Non-pigmented ciliary epithelial cell (primary cell): ENCODE results near the gene SLC39A11.
"Not testable (repeated sequence)": the region's sequence is repeated elsewhere in the genome, so short reads cannot be mapped to it uniquely, and the experiment has no call there.

Source experiments
- DNase-seq: peaks from one replicate; pipeline ENCODE4 v3.0.0-alpha.2; 2010; ENCODE audit warnings: low read depth

SLC39A11 gene

DNA sequence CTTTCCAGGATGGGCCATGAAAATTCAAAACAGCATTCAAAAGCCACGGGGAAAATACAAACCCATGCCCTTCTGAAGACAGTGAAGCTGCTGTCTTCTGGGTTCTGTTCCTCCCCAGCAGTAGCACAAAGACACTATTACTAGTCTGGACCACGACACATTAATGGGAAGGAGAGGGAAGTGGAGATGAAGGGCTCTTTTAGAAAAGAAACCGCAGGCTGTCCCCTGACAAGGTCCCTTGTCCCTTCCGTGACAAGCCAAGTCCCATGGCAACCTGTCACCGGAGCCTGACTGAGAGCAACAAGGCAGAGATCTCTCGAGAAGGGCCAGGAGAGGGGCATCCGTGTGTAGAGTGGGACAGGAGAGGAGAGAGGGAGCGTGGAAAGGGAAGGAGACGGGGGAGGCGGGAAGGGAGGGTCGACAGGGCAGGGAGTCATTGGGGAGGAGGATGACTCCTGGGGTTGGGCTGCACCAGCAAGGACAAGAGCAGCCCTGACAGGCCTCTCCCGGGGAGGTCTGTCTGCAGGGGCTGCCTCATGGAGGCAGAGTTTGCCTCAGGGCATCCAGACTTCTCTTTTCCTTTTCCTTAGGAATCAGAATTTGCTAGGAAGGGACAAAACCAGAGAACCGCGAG is 436.2 kb downstream of the SLC39A11 start:
- no peak for DNase-seq

DNA sequence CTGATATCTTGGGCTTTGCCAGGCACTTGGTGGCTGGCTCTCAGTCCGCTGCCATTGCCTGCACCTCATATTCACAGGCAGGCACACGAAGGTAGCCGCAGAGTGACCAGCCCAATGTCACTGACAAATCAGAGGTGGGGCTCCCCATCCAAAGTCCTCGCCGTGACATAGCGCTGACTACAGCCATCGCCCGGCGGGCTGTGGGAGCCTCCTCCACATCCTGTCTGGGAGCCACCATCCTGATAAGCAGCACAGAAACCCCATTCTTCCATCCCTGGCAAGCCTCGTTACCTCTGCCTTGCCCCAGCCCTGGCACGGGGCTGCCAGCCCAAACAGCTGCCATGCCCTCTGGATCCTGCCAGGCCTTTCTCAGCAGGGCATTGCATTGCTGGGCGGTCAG is 437.8 kb downstream of the SLC39A11 start:
- no peak for DNase-seq

DNA sequence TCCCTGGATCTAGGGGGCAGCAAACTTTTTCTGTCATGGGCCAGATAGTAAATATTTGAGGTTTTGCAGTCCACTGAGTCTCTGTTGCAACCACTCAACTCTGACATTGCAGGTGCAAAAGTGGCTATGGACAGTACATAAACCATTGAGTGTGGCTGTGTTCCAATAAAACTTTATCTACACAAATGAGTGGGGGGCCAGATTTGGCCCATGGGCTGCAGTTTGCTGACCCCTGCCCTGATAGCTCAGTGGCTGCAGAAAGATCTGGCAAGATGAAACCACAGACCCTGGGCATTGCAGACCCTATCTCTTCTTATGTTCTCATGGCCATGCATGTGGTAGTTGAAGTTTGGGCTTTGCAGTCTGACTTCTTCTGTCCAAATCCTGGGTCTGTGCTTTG is 440.5 kb downstream of the SLC39A11 start:
- no peak for DNase-seq

DNA sequence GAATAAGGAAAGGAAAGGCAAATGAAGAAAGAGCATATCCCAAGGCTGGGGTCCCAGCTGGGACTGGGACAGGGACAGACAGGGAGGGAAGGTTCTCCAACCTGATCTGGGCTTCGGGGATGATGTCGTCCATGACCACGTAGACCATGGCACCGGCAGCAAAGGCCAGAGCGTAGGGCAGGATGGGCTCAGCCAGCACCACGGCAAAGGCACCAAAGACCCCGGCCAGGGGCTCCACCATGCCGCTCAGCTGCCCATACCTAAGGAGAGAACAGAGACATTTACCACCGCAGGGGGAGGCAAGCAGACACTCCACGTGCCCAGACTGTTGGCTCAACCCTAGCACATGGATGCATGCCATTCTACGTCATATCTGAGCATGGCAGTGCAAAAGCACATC is 443.8 kb downstream of the SLC39A11 start:
- DNase-seq = no peak

DNA sequence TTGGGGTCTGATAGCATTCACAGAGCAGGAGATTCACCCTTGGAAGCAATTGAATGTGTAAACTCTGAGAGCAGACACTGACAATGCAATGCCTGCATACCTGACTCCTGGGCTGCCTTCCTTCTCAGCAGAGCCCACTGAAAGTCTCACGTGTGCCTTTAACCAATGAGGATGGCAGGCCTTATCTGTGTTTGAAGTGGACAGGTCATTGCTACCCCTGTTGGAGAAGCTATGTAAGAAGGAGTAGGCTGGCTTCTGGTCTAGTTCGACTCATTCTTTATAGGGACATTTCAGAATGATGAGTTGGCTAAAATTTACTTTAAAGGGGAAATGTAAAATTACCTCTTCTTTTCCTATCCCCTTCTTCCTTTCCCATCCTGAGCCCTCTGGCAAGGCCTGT is 446.3 kb downstream of the SLC39A11 start:
- DNase-seq = no peak

DNA sequence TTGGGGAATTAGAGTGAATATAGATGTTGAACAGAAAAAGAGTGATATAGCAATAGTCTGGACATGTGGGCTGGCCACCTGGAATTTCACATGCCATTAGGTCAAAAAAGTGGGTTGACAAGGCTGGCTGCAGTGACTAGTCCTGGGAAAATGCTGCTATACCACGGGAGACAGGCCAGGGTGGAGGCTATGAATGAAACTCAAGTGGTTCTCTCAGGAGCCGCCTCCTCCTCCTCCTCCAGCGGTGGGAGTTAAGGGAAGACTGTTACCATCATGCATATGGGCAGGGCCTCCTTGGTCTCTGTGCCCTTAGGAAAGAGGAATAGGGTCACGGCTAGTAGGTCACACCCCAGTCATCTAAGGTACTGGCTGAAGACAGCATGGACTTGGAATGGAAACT is 448.0 kb downstream of the SLC39A11 start:
- no peak for DNase-seq

DNA sequence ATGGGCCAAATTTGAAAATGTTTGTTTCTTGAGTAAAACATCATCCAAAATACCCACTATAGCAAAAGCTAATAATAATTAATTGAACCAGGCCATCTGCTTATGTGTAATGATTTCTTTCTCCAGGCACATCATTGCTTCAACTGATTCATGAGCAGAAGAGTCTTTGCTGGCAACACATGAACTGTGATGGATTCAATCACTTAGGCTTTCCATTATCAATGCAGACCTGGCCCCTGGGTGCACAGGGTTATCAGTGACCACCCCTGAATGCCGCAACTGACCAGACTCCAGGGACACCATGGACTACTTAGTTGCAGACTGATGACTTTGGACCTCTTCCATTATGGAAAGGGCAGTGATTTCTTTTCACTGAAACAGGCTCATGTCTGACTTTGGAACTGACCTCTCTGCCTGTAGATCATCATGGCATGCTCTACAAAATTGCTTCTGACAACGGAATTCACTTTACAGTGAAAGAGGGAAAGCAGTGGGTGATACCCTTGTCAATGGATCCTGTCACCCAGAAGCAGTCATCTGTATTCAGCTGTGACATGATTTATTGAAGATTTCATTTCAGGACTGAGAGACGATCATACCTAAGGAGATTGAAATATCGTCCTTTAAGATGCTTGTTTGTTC is 448.8 kb downstream of the SLC39A11 start:
- DNase-seq = no peak

DNA sequence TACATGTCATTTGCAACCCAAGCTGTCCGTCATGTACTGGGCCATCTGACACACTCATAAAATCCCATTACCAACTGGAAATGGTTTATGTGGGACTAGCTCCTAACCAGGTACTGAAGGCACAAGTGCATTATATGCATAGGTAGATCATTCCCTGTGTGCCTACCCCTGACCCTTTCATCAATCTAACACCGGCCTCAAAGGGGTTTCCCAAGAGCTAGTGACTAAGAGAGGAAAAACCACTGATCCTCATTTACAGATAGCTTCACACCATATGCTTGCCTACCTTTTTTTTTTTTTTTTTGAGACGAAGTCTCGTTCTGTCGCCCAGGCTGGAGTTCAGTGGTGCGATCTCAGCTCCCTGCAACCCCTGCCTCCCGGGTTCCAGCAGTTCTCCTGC is 449.8 kb downstream of the SLC39A11 start:
- DNase-seq = no peak

DNA sequence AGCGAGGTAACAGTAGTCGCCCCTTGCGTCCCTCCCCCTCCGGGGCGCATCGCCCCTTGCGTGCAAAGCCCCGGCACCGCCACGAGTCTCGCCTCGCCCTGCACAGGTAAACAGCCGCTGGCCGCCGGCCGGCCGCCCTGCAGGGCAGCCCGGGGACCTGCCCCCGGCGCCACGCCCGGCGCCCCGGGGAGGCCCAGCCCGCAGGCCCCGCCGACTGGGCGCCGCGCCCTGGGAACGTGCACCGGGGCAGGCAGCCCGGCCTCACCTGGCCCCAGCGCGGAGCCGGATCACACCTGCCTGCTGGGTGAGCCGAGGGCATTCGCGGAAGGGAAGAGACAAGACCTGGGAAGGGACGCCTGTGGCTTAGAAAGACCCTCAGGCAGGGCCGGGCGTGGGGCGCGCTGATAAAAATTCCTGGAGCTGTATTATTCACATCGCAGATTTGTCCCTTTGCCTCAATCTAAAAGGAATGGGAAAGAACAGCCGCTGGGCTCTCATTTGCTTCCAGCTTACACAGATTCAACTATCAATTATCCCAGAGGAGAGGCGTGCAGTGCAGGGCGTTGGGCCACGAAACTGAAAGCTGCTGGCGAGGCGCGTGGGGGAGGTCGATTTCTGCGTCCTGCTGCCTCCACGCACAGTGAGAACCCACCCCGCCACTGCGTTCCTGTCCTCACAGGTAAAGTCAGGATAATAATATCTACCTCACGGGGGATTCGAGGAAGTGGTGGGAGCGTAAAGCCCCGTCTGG is 451.9 kb downstream of the SLC39A11 start:
- no peak for DNase-seq

DNA sequence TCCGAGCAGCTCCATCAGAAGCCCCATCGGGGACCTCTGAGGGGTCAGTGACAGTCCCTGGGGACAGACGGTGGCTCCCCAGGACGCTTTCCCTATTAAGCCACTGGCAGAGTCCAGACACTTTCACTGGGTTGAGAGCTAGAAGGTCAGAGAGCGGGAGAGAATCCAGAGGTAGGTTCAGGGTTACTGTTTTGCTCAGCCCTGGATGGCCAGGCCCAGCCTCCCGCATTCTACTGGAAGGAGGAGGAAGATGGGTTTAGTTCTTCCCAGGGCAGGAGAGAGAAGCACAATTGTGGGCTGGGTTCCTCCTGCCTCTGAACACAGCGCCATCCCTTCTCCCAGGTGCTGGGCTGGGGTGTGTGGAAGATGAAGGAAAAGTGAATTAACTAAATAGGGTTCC is 452.8 kb downstream of the SLC39A11 start:
- no peak for DNase-seq

DNA sequence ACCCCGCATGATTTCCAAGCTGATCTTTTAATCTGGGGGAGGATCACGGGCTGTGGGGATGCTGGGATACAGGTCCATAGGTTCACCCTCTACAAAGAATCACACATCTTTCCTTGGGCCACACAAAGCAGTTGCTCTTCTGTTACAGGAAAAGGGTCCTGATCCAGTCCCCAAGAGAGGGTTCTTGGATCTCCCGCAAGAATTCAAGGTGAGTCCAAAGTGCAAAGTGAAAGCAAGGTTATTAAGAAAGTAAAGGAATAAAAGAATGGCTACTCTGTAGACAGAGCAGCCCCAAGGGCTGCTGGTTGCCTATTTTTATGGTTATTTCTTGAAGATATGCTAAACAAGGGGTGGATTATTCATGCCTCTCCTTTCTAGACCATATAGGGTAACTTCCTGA is 453.6 kb downstream of the SLC39A11 start:
- not testable (repeated sequence) for DNase-seq

DNA sequence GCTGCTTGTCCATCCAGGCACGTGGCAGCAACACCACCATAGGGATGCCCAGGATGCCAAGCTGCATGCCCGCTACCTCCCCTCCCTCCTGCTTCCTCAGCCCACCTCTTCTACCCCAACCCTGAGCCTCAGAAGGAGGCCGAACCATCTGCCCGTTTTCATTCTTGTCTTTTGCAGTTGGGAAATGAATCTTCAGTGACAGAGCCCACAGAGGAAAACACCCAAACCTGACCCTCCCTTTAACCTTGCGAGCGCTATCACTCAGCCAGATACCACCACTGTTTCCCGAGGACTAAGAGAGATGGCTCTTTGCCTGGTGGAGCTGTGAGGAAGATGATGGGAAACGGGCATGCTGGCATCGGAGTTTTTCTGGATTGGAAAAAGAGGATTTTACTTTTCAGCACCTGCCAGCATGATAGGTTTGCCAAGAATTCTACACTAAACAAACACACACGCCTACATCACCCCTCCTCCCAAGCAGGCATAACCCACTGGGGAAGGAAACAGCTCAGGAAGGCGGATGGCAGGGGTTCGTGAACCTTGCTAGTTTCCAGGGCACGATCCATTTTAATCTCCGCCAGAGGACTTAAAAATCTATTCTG is 457.4 kb downstream of the SLC39A11 start:
- no peak for DNase-seq

DNA sequence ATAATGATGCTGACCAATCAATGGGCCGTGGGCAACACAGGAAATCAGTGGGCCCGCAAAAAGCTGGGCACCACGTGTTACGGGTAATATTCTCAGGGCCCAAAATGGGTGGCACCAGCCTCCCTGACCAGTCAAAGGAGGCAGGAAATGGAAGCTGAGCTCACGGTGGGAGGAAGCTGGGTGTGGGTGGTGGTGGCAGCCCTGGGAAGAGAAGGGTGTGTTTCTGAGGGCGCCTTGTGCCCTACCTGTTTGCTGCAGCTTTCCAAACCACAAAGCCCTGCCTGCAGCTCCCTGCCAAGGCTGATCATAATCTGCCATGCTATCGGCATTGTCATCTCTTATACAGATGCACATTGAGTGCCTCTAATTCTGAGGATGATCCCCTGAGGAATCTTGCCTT is 457.9 kb downstream of the SLC39A11 start:
- DNase-seq = no peak

DNA sequence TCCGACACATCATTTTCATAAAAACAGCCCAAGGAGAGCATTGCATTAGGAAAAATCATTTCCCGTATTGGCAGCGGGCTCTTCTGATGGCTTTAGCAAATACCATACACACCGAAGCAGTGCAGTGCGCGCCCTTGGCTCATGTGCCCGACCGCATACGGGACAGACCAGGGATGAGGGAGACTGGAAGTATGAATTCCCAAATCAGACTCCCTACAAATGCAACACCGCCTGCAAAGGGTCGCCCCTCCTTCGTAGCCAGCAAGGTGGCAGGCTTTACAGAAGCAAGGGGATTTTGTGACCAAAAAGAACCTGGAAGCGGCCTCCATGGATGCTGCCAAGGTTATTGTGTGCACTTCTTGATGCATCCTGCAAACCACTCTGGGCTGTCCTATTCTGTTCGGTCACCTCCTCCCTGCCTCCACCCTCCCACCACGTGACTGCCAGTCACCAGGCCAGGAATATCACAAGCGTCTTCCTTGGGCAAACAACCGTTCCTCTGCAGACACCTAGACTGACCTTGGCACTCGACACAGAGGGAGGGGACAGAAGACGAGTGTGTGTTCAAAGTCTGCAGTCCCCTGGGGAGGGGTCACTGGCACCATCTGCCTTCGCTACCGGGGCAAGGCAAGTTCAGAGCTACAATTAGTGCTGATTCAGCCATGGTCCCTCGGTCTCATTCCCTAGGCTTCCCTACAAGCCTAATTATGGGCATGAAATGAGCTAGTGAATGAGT is 460.4 kb downstream of the SLC39A11 start:
- DNase-seq = no peak

DNA sequence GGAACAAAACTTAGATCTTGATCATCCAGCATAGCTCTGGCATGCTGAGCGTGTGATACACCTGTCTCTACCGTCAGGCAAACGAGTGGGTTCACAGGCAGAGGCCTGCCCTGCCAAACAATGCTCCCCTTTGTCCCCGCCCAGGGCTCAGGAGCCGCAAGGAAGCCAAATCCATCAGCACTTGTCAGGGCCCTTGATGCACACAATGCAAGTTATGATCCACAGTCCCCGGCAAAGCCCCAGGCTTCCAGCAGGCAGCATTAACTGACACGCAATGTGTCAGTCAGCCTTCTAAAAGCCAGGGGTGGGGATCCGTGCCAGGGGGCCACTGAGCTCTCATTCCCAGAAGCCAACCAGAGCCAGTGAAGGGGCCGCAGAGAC is 460.9 kb downstream of the SLC39A11 start:
- DNase-seq = no peak

DNA sequence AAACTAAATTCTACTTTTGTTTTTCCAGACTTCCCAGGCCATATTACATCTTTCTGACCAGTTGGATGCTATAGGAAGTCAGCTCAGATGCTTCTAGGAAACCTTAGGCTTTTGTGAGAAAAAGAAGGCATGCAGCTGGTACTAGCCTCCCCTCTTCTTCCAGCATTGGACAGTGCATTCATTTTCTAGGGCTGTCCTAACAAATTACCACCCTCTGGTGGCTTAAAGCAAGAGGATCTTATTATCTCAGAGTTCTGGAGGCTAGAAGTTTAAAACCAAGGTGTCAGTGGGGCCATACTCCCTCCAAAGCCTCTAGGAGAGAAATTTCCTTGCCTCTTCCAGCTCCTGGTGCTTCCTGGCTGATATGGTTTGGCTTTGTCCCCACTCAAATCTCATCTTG is 467.8 kb downstream of the SLC39A11 start:
- no peak for DNase-seq

DNA sequence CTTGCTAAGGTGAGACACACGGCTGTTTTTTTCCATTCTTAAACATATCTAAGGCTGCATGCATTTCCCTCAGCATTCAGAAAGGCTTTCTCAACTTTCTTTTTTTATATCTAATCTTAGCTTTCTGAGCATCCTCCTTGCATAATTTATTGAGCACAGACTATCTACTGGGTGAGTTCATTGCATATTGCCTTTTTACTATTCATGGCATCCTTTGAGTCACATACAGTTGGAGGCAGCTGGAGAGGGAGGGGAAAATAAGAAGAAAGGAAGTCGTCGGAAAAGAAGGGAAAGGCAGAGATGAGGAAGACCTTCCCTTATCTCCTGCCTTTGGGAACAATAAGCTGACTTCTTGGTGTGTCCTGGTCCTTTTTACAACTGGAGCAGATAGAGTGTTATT is 468.3 kb downstream of the SLC39A11 start:
- no peak for DNase-seq

DNA sequence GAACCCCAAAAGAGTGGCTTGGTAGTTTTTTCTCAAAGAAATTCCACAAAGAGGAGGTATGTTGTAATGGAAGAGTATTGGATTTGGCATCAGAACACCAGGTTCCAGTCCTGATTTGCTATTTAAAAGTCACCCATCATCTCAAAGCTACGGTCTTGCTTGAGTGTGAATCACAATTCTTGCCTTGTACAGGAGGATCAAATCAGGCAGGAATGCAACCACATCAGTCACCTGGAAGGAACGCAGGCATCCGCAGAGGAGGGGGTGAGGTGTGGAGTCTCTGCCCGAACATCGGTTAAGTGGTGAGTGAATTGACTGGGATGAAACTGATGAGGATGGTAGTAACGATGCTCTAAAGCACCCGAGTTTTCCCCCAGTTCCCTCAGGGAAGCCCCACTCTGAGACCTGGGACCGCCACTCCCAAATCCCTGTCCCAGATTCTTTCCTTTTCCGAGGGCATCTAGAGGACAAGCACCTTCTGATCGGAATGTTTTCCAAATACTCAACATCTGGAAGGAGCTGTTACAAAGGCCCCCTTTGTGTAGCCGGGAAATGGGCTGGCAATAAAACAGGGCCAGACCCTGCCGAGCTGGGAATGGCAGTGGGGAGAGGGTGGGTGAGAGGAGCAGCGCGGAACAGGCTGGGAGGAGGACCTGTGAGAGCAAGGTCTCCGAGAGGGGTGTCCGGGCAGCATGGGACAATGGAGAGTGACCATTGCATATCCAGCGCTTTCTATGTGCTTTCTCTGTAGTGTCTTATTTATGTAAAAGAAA is 469.6 kb downstream of the SLC39A11 start:
- no peak for DNase-seq

DNA sequence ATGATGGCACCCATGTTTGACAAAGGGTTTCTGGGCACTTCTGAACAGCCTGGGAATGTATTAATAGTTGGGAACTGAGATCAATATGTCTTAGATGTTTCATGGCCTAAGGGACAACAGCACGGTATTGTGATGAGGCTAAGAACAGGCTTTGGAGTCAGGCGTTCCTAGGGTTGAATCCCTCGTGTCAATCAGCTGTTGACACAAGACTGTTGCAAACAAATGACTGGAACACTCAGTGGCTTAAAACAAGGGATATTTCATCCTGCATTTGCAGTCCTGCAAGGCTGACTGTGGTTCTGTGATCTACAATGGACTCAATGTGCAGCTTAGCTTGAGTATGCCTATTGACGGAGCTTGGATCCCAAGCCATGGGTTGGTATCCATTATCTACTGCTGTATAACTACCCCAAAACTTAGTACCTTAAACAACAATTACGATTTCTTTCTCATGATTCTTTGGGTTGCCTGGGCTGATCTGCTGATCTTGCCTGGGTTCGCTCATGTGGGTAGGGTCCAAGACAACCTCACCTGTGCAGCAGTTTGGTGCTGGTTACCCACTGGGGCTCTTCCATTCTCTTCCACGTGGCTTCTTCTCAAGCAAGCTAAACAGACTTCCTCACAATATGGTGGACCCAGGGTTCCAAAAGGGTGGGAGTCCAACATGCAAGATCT is 472.4 kb downstream of the SLC39A11 start:
- DNase-seq = no peak

DNA sequence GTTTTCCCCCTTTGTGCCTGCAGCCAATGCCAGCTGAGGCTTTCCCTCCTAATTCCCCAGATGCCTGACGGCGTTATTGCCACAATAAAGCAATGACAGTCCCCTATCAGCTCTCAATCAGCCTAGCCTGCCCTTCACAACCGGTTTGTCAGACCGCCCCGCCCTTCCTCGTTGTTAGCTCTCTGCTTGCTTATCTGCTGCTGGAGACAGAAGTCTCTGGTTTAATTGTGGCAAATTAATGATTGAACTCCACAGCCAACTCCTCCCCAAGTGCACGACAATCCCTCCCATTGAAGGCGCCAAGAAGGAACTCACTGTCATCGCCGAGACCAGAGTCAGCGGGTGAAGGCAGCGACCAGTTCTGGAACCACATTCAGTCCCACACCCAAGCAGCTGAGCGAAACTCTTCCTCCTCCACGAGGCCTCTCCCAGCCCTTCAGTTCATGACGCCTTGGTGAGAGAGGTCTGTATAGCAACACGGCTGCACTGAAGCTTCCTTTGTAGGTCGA is 474.4 kb downstream of the SLC39A11 start:
- no peak for DNase-seq

DNA sequence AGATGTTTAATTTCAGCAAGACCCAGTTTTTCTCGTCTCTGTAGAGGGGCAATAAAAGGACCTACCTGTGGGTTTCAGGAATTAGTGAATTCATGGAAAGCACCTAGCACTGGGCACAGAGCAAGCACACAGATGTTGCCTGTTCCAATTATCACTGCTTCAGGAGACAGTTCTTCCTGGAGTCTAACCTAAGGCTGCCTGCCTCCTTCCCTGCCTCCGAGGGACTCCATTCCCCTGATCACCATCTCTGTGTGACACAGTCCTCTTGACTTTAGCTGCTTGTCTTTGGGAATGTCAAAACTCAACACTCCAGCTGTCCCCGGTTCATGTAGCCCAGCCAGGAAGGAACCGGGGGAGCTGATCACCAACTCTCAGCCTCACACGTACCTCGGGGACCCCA is 474.9 kb downstream of the SLC39A11 start:
- no peak for DNase-seq
